HG03280 (cell line): Measurements from ENCODE around the gene WDR64.
"Not testable (repeated sequence)": the region's sequence is repeated elsewhere in the genome, so short reads cannot be mapped to it uniquely, and the experiment has no call there.

Source experiments
- ATAC-seq: cut with Tn5 transposase; IDR thresholded peaks from one replicate; pipeline ENCODE4 v1.9.1; 2021; ENCODE audit warnings: mild to moderate bottlenecking, moderate library complexity; ENCODE audit not compliant: unreplicated experiment

WDR64 gene

DNA sequence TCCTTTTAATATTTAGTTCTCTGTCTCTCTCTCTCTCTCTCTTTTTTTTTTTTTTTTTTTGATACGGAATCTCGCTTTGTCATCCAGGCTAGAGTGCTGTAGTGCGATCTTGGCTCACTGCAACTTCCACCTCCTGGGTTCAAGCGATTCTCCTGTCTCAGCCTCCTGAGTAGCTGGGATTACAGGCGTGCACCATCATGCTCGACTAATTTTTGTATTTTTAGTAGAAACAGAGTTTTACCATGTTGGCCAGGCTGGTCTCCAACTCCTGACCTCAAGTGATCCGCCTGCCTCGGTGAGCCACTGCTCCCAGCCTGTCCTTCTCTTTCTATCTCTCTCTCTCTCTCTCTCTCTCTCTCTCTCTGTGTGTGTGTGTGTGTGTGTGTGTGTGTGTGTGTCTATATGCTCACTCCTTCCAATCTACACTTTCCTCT, 83.4 kb downstream of the WDR64 start:
- not testable (repeated sequence) for ATAC-seq

DNA sequence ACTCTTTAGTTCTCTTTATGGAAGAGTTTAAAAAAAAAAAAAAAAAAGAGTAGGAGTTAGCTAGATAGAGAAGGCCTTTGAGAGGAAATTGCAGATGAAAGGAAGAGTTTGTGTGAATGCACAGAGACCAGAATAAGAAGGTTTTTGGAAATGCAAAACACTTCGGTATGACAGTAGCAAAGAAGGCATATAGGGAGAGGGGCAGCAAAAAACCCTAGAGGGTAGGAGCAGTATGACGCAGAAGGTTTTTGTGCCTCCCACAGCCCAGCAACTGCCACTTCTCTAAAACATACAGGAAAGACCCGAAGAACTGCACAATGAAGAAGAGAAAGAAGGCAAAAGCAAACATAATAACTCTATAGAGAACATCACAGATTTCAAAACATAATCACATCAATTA, 84.3 kb downstream of the WDR64 start:
- no peak for ATAC-seq

DNA sequence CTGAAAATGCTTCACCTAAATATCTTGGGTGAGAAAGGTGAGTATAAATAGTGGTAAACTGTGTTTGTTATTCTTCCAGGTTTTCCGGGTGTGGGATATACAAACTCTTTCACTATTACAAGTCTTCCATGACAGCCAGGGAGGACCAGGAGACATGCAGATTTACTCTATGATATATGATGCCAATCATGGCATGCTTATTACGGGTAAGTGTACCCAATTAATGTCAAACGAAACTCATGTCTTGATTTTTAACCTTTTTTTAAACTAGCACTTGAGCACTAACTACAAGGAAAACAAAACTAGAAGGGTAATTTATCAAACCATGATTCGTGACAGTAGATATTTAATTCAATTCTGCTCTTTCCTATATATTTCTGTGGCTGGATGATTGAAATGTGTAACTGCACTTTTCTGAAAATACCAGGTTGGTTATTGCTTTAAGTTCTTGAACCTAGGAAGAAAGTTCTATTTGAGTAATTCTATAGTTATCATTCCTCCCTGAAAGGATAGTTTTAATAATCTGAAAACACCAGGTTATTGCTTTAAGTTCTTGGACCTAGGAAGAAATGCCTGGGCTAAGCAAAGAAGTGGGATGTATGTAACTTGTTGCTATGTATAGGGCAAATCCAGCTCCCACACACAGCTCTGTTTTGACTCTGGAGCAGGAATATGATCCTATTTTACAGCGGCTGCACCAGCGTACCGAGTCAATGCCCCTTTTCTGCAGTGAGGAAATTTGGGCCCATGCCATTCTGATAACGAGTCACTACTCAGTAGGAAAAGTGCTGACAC, 86.4 kb downstream of the WDR64 start:
- no peak for ATAC-seq

DNA sequence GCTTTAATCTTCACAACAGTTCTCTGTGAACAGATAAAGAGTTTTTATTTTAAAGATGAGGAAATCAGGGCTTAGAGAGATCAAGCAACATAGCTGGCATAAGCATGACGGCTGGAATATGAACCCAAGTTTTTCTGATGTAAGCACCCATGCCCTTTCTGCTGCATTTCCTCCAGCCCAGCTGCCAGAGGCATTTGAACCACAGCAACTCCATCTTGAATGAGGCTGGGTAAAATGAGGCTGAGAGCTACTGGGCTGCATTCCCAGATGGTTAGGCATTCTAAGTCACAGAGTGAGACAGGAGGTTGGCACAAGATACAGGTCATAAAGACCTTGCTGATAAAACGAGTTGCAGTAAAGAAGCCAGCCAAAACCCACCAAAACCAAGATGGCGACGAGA, 90.0 kb downstream of the WDR64 start:
- ATAC-seq: no peak

DNA sequence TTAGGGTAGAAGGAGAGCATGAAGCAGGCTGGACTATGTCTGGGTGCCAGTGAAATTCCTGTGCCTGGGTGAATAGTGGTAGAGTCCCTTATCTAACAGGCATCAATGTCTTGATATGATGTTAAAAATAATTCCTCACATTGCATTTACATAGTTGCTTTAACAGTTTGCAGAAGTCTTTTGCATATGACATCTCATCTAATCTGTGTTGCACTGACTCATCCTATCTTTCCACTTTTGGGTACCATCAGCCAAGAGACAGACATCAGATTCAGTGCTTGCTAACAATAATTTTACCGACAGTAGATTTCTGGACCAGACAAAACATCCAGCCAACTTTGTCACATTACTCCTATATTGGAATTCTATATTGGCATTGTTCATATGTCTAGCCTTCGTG, 92.5 kb downstream of the WDR64 start:
- no peak for ATAC-seq

DNA sequence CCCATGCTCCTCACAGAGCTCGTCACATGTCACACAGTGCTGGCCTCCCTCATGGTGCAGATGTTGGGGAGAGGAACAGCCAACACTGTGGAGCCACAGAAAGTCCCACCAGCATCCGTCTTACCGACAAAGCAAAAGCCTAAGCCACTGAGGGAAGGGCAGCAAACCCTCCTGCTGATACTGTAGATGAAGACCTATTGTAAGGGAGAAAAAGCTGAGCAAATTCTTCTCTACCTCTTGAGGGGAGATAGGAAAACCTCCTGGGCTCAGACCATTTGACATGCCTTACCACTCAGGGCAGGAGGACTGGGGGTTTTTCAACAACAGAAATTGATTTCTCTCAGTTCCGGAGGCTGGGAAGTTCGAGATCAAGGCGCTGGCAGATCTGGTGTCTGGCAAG, 95.9 kb downstream of the WDR64 start:
- ATAC-seq: no peak

DNA sequence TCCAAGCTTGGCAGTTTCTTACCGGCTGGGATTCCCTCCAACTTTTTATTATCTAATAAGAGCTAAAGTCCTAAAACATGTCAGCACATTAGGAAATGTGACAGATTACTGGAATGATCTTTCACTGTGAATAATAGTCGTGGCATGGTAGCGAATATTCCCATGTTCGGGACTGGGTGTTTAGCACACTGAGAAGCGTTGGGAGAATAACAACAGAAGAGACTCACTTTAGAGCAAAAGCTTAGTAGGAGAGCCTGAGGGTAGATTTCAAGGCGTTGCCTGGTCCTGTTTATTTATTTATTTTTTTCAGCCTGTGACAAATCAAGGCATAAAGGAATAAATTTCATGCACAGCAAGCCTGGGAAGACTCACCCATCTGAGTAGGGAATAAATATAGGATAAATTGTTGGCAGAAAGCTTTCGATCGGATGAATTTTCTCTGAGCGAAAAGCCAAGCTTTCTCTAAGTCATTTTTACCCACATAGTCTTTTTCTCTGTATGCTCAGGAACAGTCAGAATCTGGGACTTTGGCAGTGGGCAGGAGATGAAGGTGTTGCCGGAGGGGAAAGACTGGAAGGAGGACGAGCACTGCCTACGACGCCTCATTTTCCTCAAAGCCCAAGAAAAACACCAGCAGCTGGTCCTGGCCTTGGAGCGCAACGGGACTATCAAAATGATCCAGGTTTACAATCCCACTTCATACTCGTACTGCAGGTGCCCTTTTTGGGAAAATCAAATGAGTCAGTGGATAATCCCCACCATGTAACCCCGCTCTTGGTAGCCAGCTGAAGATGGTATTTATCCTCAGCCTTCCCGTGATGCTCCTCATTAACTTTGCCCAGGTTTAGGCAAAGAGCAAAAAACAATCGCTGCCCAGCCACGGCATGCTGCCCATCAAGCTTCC, 97.2 kb downstream of the WDR64 start:
- no peak for ATAC-seq

DNA sequence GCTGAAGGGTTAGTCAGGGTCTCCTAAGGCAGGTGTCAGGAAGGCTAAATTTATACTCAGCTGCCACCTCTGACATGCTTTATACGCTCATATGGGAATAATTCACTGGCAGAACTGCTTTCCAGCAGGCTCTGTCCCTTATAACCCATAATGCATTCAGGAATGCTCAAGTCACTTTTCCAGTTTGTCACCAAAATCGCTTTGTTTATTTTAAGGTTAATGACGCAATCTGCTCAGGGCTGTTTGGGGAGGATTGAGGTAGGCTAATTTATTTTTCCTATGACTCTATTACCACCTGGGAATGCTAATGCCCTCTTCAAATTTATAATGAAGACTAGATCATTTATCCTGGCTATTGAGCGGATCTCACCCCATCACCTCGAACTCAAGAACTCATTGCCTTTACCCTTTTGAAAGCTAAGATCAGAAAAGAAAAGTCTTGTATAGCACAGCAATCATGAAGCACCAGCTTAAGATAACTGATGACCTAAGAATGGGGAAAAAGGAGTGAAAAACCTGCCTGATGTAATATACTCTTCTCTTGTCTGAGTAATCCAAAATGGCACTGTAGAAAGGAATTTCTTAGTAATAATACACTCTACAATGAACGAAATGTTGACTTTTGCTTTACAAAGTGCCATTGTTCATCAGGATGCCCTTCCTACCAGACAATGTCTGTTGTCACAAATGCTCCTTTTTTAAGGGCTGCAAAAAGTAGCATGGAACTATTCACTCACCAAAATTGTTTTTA, 98.0 kb downstream of the WDR64 start:
- no peak for ATAC-seq

DNA sequence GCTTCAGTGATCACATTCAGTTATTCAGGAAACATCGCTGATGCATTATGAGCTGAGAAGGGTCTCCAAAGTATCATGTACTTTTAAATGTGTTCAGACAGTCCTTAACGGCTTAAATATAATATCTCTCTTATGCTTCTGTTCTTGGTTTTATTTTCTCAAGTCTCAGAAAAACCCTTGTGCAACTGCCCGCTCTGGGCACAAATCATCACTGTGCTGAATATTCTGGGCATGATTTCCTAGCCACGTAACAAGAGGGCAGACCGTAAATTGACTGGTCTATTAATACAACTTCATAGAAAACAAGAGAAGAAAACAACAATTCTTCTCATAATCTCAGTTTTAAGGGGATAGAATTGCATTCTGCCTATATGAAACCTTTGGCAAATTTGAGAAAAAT, 99.4 kb downstream of the WDR64 start:
- no peak for ATAC-seq

DNA sequence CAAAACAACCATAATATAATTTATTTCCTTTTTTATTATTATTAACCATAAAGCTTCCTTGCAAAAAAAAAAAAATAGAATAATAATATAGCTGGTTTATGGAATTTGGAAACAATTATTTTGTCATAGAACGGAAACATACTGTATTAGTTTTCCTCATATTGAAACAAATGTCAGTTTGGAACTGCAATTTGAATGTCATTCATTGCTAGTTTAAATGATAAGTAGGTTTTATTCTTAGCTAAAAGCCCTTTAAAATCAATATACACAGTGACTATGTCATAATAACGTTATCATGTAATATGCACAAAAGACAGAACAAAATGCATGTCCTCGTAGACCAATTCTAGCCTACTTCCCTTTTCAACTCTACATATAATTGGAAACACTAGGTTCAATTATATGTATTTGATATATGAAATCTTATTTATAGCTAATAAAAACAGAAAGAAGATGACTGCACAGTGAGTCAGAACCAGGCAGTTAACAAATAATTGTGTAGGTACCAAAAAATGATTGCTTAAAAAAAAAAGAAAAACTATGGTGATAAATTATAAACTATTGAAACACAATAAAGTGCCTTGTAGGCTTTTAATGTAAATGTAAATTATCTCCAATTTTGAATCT, 110.7 kb downstream of the WDR64 start:
- ATAC-seq: no peak

DNA sequence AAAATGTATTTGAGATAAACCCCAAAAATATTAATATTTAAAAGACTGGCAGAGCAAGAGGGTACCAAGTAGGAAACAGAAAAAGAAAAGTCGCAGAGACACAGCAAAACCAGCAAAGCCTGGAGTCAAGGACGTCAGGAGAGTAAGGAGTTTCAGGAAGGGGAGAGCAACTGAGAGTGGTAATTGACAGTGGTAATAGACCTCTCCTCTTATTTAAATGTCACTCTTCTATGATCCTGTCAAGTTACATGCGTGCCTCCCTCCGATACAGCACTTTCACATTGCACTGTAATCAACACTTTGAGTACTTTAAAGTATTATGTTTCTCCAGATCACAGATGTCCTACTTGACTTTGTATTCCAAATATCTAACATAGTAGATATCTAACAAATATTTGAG, 113.3 kb downstream of the WDR64 start:
- no peak for ATAC-seq

DNA sequence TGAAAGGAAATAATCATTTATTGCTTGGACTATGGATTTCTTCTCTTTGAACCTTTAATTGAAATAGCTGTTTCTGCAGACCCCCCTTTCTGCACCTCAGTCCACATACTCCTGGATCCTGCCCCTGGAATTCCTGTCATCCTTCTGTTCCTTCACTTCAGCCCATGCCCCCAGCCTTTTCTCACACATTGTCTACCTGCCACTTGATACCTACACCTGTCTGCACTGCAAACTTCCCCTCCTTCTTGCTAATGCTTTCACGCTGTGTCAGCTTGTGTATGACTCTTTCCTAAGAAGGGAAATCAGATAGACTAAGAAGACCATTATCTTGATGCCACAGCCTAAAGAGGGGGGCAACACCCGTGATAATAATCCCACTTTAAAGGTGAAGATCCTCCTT, 115.7 kb downstream of the WDR64 start:
- no peak for ATAC-seq

DNA sequence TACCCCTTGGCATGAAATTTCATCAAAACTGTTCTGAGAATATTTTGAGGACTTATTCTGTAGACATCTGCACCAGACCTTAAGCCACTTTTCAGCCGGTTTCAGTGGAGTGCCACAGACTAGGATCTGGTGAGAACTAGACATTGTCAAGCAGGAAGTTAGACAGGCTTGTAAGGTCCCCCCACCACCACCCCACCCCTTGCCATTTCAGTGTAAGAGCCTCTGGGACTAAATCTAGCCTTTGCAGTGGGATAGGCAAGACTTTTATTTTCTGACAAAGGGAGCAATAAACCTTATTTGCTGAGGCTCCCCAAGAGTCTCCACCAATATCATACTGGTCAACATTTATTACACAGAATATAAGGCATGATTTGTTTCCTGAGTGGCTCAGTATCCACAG, 118.0 kb downstream of the WDR64 start:
- ATAC-seq: no peak

DNA sequence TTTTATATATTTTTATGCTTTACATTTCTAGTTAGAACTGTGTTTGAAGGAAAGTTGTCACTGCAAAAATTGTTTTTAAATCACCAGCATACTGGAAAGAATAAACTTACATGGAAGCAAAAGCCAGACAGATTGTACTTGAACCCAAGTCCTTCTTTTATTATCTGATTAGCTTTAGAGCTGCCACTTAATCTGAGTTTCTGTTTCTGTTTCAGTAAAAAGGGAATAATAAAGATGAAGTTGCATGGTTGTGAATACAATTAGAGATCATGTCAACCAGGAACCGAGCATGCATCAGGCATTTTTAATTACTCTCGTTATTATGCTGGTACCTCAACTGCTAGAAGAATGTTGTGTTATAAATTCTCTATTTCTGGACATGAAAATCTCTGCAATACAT, 119.0 kb downstream of the WDR64 start:
- no peak for ATAC-seq

DNA sequence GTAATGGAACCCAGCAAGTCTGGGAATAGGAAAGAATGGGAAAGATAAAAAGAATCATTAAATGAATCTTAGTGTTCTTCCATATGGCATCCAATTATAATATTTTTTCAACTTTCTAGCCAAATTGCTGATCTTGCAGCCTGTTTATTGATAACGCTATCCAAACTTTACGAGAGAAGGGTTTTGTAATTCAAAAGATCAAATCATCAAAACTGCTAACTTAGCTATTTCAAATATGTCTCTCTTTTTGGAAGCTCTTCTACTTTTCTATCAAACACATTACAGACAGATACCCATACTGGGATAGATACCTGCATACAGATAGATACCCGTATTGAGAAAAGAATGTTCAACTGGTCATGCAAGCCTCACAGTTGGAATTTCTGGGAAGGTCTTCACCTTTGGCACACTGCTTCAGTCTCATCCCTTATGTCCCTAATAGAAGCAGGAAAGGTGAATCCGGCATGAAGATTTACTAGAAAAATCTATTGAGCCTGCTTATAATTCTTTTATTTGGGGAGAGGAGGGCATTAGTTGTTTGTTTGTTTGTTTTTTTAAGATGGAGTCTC, 120.9 kb downstream of the WDR64 start:
- no peak for ATAC-seq

DNA sequence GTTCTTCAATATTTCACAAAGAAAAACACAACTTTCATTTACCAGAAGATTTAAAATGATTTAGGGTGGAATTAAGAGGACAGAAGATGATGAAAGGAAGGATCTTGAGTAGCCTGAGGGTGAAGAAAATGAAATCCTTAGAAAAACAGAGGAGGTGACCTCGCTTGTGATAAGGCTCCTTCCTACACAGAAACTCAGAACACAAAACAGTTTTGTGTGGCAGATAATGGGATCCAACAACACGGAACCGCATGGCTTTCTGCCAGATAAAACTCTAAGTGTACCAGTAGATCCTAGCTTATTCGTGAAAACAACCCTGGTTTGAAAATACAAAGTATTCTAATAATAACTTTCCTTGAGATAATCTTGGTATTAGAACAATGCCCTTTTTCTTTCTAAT, 121.9 kb downstream of the WDR64 start:
- no peak for ATAC-seq

DNA sequence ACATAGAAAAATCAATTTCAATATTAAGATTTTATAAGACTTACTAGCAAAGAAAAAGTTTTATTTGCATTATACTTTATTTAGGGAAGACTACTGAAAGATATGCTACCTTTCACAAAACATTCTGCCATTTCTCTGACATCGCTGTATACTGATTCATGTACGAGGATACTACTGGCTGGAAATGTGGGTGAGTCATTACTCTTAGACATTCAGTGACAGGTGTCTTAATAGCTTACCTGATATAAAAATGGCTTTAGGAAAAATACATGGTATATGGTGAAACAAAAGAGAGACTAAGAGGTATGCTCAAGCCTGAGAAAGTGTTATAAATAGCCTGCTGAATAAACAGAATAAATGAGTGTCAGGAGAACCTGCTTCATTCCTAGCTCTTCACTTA, 122.9 kb downstream of the WDR64 start:
- no peak for ATAC-seq

DNA sequence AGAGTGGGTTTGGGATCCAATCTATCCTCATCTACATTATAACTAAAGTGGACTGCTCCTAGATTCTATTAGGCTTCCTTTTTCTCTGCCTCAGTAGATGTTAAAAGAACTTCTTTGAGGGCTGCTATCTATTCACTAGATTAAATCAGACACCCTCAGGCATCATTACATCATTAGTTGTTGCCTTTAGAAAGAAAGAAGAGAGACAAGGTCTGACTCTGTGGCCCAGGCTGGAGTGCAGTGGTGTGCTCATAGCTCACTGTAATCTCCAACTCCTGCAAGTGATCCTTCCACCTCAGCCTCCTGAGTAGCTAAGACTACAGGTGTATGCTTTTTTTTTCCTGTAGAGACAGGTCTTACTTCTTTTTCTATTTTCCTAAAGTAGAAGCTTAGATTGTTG, 124.8 kb downstream of the WDR64 start:
- ATAC-seq: no peak

DNA sequence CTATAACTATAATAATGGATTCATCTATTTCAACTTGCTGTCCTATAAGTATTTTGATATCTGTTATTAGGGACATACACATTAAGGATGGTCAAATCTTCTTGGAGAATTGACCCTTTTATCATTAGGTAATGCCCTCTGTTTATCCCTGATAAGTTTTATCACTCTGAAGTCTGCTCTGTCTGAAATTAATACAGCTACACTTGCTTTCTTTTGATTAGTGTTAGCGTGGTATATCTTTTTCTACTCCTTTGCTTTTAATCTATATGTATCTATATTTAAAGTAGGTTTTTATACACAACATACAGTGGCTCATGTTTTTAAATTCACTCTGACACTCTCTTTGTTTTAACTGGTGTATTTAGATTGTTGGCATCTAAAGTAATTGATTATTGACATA, 126.0 kb downstream of the WDR64 start:
- ATAC-seq: no peak

DNA sequence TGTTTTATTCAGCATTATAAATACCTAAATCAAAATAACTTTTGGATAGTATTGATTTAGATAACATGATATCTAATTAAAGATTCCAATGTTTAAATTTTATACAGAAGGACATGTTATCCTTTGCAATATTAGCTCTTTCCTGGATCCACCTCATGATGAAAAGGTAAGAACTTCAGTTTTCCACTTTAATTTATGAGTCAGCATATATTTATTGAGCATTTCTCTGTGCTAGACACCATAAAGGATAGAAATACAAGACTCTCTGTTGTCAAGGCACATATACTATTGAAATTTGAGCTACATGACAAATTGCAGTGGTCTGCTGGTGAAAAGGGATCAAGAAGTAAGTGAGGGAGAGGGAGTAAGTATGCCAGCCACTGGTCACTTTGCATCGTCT, 127.8 kb downstream of the WDR64 start:
- ATAC-seq: no peak

DNA sequence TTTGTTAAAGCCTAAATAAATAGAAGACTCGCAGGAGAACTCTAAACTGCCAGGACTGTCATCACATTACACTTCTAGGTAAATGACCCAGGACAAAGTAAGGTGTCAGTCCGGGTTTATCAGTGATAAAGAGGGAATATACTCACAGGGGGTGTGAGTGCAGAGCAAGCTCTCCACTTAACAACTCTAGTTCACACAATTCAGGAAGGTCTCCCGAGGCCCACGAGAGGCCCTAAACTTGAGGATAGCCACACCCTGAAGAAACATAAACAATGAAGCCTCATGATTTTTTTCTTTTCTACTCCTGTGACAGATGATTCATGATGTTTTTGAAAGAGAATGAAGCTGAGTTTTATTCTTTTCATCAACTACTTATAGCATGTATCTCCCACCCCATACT, 130.3 kb downstream of the WDR64 start:
- ATAC-seq: no peak
